Tibial nerve (tissue), 3 donors: Measurements from ENCODE around the gene TTLL3.

Experiments
- CTCF ChIP-seq, 5 experiments: fragments of 200-600 bp in 3 of 5; fragments of 450-650 bp in 2 of 5; sonication (generic) in 3 of 5; IDR thresholded peaks; one replicate each; pipeline ENCODE4 v1.5.1; 2016 to 2019; ENCODE audit warnings: antibody characterized with exemption in 5 of 5, mild to moderate bottlenecking in 3 of 5, moderate library complexity in 2 of 5
- POLR2A ChIP-seq, 2 donors: fragments of 450-650 bp; IDR thresholded peaks; one replicate each; pipeline ENCODE4 v1.6.1; 2017; ENCODE audit warnings: antibody characterized with exemption in 2 of 2, mild to moderate bottlenecking in 2 of 2, moderate library complexity in 2 of 2

- no peak for TF ChIP-seq CTCF (IDR thresholded peaks at IDR 0.05)
- TF ChIP-seq POLR2A (IDR thresholded peaks at IDR 0.05): no peak
These were observed 10.9 kb downstream of the TTLL3 start for GRCh38 chr3:9820946-9821345.
